WERI-Rb-1 (cell line): ENCODE results near the gene PPP1R27.

Source experiments
- DNase-seq: peaks from one replicate; pipeline ENCODE4 v3.0.0-alpha.2; 2020
- H3K27ac ChIP-seq: fragments of 250-450 bp; sonication (Bioruptor Pico); 2 replicates; pipeline ENCODE4 v1.5.1; 2020; ENCODE audit warnings: mild to moderate bottlenecking, moderate library complexity
- H3K27me3 ChIP-seq: fragments of 250-450 bp; sonication (Bioruptor Pico); 2 replicates; pipeline ENCODE4 v1.5.1; 2021; ENCODE audit warnings: mild to moderate bottlenecking, low read depth, moderate library complexity; ENCODE audit not compliant: insufficient read depth, severe bottlenecking
- H3K36me3 ChIP-seq: fragments of 250-450 bp; sonication (Bioruptor Pico); 2 replicates; pipeline ENCODE4 v1.5.1; 2020; ENCODE audit warnings: mild to moderate bottlenecking, moderate library complexity
- H3K4me3 ChIP-seq: 2 replicates; pipeline ENCODE4 v1.5.1; 2011; ENCODE audit warnings: low read depth, mild to moderate bottlenecking, control low read depth, low read length
- H3K9me3 ChIP-seq: fragments of 250-450 bp; sonication (Bioruptor Pico); 2 replicates; pipeline ENCODE4 v1.5.1; 2021; ENCODE audit warnings: mild to moderate bottlenecking, moderate library complexity; ENCODE audit not compliant: severe bottlenecking
- CTCF ChIP-seq: IDR thresholded peaks from 2 replicates; pipeline ENCODE4 v1.5.1; 2011; ENCODE audit warnings: low read depth, mild to moderate bottlenecking, control low read depth, inconsistent platforms, low read length

PPP1R27 gene

GRCh38 chr17:81822312-81822637 lies 12.6 kb downstream of the PPP1R27 start:
- H3K27me3 ChIP-seq: no peaks in the 10 kb centered on the region
- H3K36me3 ChIP-seq: peaks cover 18% of the 10 kb centered on the region
- no peak for TF ChIP-seq CTCF
- no peak for DNase-seq
- H3K27ac ChIP-seq: peak overlapping the region; percentile 58
- H3K4me3 ChIP-seq: no peak overlapping the region
- H3K9me3 ChIP-seq: no peaks in the 10 kb centered on the region

DNA sequence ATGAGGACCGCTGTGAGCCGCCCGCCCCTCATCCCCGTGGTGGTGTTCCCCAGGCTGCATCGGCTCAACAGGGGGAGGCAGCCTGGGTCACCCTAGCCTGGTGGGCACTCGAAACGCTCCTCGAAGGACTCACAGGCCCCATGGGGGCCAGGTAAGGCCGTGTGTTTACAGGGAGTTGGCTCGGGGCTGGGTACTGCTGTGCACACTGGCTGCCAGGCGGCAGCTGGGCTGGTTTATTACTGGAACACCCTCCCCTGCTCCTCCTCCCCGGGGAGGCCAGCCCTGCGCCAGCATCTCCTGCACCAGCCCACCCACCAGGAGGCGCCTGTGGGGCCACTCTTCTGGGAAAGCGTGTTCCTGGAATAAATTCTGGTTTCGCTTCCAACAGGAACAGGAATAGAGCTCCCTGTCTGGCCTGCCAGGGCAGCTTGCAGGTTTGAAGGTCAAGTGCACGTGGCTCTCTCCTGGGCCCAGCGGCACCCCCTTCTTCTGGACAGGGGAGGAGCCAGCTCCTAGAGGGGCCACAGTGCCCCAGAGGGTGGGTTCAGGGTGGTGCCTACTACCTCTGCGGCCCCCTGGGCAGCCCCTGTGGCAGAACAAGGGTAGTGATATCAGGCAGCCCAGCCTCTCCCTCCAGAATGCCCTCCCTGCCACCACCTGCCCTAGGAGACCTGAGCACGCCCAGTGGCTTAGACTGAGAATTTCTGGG lies 13.1 kb downstream of the PPP1R27 start:
- TF ChIP-seq CTCF: peak; percentile 87
- peaks cover 18% of the 10 kb centered on the region for H3K36me3 ChIP-seq
- no peaks in the 10 kb centered on the region for H3K27me3 ChIP-seq
- peak overlapping the region; percentile 58 for H3K27ac ChIP-seq
- no peaks in the 10 kb centered on the region for H3K9me3 ChIP-seq
- DNase-seq: peak; percentile 95
- no peak overlapping the region for H3K4me3 ChIP-seq

DNA sequence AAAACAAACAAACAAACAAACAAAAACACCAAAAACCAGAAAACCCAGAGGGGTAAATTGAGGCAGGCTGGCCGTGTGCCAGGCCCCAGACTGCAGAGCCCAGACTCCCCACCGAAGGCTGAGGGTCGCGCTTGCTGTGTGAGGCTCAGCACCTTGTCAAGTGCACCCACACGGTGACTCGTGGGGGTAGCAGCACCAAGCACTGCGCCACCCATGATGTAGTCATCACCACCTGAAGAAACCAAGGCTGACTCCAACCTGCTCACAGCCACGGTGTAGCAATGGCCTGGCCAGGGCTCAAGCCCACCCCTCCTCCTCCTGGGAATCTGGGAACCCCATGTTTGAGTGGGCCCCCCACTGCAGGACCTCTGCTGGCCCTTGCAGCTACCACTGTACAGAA lies 13.7 kb downstream of the PPP1R27 start:
- no peaks in the 10 kb centered on the region for H3K9me3 ChIP-seq
- no peak for TF ChIP-seq CTCF
- H3K27ac ChIP-seq: peak overlapping the region; percentile 58
- peaks cover 18% of the 10 kb centered on the region for H3K36me3 ChIP-seq
- no peak overlapping the region for H3K4me3 ChIP-seq
- DNase-seq: no peak
- no peaks in the 10 kb centered on the region for H3K27me3 ChIP-seq

DNA sequence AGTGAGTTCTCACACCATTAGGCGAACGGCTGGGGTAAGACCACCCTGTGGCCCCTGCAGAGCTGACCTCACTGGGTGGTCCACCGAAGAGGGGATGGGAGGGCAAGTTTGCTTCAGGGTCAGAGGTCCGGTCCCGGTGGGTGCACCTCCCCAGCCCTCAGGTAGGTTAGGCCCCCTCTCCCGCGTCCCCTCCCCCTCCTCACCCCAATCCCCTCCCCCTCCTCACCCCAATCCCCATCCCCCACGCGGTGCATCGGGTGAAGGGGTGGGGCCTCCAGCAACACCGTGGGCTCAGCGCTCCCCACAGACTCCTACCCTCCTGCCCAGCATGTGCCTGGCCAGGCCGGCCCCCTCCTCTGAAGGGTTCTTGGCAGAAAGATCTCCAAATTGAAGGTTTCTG lies 15.1 kb downstream of the PPP1R27 start:
- H3K36me3 ChIP-seq: peaks cover 18% of the 10 kb centered on the region
- no peak overlapping the region for H3K27ac ChIP-seq
- no peaks in the 10 kb centered on the region for H3K9me3 ChIP-seq
- no peaks in the 10 kb centered on the region for H3K27me3 ChIP-seq
- DNase-seq: no peak
- H3K4me3 ChIP-seq: no peak overlapping the region
- TF ChIP-seq CTCF: no peak

DNA sequence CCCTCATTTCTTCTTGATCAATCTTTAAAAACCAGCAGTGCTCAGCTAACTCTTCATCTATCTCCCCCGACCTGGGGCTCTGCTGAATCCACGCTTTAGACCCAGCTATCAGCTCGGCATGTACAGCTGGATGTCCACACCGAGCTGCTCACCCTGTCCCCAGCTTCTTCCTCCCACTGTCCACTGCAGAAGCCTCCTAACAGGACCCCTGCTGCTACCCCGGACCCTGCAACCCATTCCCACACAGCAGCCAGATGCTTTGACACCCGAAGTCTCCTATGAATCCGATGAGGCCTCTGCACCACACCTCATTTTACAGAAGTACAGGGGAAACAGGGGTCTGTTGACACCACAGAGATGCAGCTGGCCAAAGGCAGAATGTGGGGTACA lies 17.1 kb downstream of the PPP1R27 start:
- H3K9me3 ChIP-seq: no peaks in the 10 kb centered on the region
- H3K27me3 ChIP-seq: no peaks in the 10 kb centered on the region
- no peak overlapping the region for H3K4me3 ChIP-seq
- TF ChIP-seq CTCF: no peak
- no peak overlapping the region for H3K27ac ChIP-seq
- no peak for DNase-seq
- peaks cover 6% of the 10 kb centered on the region; the same call in 1 of the 2 replicates for H3K36me3 ChIP-seq

DNA sequence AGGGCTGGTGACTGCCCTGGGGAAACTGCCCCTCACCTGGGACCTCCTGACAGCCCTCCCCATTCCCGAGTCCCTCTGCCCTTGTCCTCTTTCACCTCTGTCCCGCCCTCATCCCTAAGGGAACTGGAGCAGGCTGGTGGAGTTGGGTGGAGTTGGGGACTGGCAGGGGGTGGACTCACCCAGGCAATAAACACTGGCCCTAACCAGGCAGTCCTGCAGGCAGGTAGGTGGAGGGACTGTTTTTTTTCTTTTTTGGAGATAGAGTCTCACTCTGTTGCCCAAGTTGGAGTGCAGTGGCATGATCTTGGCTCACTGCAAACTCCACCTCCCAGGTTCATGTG lies 19.2 kb downstream of the PPP1R27 start:
- no peak overlapping the region for H3K4me3 ChIP-seq
- no peak for DNase-seq
- H3K27me3 ChIP-seq: no peaks in the 10 kb centered on the region

More for the DNA sequence above, 19.2 kb downstream of the PPP1R27 start:
- TF ChIP-seq CTCF: no peak
- Histone ChIP-seq H3K36me3 (no peaks in the 10 kb centered on the region), H3K27ac (peak overlapping the region; percentile 79), H3K9me3 (no peaks in the 10 kb centered on the region)
